Fibroblast of skin of scalp (primary cell): ENCODE results near the gene C1QL4.
A peak's percentile ranks its signal among the peaks of the same experiment; 100 is the strongest.
"Not testable (repeated sequence)": the region's sequence is repeated elsewhere in the genome, so short reads cannot be mapped to it uniquely, and the experiment has no call there.

Experiments used
- DNase-seq: peaks from one replicate; pipeline ENCODE4 v3.0.0-alpha.2; 2013

The C1QL4 gene

DNA sequence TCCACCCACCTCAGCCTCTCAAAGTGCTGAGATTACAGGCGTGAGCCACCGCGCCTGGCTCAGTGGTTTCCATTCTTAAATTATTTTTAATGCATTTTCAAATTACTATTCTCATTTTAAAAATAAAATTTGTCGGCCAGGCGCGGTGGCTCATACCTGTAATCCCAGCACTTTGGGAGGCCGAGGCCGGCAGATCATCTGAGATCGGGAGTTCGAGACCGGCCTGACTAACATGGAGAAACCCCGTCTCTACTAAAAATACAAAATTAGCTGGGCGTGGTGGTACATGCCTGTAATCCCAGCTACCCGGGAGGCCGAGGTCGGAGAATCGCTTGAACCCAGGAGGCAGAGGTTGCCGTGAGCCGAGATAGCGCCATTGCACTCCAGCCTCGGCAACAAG, 3.2 kb downstream of the C1QL4 start:
- not testable (repeated sequence) for DNase-seq

DNA sequence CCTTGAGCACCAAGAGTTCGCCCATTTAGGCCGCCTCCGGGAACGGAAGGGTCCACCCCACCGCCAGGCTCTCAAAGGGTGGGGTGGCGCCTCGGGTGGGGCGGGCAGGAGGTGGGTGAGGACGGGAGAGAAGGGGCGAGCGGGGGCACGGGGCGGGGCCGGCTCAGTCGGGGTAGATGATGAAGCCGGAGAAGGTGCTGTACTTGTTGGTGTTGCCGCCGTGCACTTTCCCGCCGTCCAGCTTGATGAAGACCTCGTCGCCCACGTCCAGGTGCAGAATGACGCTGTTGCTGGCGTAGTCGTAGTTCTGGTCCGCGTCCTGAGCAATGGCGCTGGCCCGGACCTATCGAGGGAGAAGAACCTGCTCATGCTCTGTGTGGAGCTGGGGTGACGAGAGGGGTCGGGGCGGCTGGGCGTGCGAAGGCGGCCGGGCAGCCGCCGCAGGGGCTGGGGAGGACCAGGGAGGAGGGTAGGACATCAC, 4.1 kb downstream of the C1QL4 start:
- no peak for DNase-seq

DNA sequence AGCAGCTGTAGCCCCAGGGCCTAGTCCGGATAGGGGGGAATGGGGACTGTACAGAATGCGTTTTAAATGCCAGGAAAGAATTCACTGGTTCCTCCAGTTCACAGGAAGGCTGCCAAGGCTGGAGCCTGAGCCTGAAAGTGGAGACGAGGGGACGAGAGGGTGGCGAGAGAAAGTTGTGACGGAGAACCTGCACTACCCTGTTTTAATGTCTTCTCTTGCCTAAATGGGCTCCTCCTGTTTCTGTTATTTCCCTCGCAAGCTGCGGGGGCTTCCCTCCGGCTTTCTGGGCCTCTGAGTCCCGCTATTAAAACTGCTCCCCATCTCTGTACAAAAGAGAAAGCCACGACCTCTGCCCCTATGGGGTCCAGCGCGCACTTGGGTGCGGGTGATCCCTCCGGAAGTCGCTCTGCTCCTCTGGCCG, 4.5 kb downstream of the C1QL4 start:
- DNase-seq = no peak

DNA sequence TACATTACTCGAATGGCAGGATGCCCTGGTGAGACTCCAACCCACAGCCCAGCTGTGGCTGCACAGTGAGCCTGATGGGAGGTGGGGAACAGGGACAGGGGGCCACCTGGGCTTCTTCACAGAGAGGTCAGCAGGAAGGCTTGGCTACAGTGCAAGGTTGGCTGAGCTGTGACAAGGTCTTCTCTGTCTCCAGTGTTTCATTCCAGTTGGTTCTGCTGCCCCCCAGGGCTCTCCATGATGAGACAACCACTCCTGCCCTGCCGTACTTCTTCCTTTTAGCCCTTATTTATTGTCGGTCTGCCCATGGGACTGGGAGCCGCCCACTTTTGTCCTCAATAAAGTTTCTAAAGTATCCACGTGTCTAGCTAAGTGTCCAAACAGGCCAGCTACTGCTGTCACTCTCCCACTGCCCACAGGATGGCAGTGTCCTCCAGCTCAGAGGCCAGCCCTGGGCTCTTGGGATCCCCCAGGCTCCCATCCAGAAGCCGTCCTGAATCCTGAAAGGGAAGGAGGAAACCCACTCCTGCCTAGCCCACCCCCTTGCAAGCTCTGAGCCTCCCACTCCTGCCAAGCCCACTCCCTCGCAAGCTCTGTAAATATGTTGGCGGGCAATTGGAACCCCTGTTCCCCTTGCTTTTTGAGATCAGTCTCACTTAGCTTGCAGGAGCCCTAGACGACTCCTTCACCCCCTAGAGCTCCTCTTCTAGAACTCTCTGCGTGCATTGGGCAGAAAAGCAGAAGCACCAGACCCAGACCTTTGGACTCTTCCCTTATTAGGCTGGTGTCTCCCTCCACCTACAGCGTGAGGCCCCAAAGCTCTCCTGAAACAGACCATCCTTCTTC, 5.4 kb downstream of the C1QL4 start:
- DNase-seq = peak; percentile 71

GRCh38 chr12:49330631-49331379, 6.2 kb downstream of the C1QL4 start:
- DNase-seq = no peak

DNA sequence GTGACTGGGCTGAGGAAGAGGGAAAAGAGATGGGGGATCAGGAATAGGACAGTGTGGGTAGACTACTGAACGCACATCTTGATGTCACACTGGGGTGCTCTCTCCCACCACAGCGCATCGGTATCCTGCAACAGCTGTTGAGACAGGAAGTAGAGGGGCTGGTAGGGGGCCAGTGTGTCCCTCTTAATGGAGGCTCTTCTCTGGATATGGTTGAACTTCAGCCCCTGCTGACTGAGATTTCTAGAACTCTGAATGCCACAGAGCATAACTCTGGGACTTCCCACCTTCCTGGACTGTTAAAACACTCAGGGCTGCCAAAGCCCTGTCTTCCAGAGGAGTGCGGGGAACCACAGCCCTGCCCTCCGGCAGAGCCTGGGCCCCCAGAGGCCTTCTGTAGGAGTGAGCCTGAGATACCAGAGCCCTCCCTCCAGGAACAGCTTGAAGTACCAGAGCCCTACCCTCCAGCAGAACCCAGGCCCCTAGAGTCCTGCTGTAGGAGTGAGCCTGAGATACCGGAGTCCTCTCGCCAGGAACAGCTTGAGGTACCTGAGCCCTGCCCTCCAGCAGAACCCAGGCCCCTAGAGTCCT, 6.9 kb downstream of the C1QL4 start:
- no peak for DNase-seq

DNA sequence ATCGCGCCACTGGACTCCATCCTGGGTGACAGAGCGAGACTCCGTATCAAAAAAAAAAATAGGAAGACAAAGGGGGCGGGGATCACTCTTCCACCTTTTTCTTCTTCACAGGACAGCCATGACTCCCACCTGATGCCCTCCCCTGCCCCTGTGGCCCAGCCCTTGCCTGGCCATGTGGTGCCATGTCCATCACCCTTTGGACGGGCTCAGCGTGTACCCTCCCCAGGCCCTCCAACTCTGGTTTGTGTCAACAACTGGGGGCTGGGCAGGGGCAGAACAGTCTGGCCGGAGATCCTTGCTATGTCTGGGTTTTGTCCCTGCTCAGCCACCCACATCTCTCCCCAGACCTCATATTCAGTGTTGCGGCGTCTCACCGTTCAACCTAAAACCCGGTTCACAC, 8.2 kb downstream of the C1QL4 start:
- DNase-seq = no peak

DNA sequence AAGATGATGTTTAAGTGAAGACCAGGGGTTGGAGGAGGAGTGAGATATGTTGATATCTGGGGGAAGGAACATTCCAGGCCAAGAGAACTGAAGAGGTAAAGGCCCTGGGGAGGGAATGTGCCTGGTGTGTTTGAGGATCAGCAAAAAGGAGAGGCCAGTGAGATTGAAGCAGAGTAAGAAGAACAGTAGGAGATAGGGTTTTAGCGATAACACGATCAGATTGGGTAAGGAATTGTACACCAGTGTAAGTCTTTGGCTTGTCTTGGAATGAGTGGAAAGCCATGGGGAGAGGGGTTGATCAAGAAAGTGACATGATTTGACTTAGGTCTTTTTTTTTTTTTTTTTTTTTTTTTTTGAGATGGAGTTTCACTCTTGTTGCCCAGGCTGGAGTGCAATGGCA, 9.1 kb downstream of the C1QL4 start:
- DNase-seq = no peak

DNA sequence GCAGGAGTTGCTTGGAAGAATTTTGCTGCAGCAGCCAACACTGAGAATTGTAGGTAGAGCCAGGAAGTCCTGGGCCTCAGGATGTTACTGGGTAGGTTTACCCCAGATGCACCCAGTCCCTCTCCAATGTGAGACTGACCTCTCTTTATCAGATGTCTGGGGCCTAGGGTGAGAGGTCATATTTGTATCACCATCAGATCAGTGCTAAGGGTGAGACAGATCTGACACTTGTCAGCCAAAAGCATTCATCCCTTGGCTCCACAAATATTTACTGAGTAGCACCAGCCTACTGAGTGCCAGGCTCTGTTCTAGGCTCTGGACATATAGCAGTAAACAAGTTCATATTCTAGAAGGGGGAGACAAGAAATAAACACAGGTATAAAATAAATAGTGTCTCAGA, 9.6 kb downstream of the C1QL4 start:
- DNase-seq = no peak

- no peak for DNase-seq
Observed at GRCh38 chr12:49325606-49326005, 11.4 kb downstream of the C1QL4 start.

DNA sequence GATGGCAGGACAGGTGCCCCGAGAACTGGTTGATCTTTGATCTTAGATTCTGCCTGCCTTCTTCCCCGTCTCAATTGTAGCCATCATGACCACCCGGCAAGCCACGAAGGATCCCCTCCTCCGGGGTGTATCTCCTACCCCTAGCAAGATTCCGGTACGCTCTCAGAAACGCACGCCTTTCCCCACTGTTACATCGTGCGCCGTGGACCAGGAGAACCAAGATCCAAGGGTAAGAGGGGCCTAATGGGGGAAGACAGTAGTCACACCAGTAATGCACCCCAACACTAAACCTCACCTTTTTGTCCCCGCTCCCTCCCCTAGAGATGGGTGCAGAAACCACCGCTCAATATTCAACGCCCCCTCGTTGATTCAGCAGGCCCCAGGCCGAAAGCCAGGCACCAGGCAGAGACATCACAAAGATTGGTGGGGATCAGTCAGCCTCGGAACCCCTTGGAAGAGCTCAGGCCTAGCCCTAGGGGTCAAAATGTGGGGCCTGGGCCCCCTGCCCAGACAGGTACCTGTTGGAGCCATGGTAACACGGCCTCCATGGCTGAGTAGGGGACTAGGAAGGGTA, 13.4 kb downstream of the C1QL4 start:
- DNase-seq = no peak

DNA sequence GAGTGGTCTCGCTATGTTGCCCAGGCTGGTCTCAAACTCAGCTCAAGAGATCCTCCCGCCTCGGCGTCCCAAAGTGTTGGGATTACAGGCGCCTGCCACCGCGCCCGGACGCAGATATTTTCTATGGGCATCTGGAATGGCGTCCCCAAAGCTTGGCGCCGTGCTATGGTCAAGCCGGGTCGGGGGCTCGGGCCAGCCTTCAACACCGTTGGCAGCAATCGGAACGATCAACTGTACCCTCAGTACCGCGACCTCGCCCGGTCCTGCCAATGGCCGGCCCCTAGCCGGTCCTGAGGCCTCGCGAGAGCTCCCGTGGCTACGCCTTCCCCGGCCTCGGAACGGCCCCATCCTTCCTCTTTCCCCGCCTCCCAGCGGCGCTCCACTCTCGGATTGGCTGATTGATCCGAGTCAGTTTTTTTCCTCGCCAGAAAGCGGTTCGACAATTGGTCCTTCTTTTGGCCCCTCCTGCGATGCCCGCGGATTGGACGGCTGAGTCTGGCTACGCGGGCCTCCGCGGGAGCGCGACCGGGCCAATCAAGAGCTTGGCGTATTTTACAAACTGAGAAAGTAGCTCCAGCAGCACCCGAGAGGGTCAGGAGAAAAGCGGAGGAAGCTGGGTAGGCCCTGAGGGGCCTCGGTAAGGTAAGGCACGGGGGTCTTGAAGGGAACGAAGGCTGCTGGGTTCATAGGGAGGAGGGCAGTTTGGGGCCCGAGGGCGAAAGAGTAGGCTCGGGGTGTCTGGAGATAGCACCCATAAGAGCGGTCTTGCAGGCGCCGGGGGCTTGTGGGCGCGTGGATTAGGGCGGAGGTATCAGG, 14.1 kb downstream of the C1QL4 start, which contains the start of gene TROAP:
TROAP (plus strand) TSS at position 548 of the 816 bp plus-strand sequence. CDS start 354 bp downstream, outside the sequence.
- peak; percentile 99 for DNase-seq

GRCh38 chr12:49322367-49322707, 14.7 kb downstream of the C1QL4 start:
- DNase-seq = no peak

DNA sequence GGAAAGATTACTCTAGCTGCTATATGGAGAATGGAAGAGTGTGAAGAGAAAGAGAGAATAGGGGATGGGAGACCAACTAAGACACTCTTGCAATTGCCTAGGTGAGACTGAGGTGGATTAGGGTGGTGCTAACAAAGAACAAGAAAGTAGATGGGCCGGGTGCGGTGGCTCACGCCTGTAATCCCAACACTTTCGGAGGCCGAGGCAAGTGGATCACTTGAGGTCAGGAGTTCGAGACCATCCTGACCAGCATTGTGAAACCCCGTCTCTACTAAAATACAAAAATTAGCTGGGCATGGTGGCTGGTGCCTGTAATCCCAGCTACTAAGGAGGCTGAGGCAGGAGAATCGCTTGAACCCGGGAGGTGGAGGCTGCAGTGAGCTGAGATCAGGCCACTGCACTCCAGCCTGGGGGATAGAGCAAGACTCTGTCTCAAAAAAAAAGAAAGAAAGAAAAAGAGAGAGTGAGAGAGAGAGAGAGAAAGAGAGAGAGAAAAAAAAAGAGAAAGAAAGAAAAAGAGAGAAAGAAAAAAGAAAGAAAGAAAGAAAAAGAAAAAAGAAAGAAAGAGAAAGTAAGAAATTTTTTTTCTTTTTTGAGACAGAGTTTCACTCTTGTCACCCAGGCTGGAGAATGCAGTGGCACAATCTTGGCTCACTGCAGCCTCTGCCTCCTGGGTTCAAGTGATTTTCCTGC, 16.4 kb downstream of the C1QL4 start:
- DNase-seq = not testable (repeated sequence)

DNA sequence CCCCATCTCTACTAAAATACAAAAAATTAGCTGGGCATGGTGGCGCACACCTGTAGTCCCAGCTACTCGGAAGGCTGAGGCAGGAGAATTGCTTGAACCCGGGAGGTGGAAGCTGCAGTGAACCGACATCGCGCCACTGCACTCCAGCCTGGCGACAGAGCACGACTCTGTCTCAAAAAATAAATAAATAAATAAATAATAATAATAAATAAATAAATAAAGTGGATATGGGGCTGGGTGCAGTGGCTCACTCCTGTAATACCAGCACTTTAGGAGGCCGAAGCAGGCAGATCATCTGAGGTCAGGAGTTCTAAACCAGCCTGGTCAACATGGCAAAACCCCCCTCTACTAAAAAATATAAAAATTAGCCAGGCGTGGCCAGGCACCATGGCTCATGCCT, 19.9 kb downstream of the C1QL4 start:
- not testable (repeated sequence) for DNase-seq

GRCh38 chr12:49314811-49315210, 22.2 kb downstream of the C1QL4 start:
- no peak for DNase-seq

DNA sequence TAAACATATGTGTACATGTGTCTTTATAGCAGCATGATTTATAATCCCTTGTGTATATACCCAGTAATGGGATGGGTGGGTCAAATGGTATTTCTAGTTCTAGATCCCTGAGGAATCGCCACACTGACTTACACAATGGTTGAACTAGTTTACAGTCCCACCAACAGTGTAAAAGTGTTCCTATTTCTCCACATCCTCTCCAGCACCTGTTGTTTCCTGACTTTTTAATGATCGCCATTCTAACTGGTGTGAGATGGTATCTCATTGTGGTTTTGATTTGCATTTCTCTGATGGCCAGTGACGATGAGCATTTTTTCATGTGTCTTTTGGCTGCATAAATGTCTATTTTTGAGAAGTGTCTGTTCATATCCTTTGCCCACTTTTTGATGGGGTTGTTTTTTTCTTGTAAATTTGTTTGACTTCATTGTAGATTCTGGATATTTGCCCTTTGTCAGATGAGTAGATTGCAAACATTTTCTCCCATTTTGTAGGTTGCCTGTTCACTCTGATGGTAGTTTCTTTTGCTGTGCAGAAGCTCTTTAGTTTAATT, 26.5 kb downstream of the C1QL4 start:
- not testable (repeated sequence) for DNase-seq

DNA sequence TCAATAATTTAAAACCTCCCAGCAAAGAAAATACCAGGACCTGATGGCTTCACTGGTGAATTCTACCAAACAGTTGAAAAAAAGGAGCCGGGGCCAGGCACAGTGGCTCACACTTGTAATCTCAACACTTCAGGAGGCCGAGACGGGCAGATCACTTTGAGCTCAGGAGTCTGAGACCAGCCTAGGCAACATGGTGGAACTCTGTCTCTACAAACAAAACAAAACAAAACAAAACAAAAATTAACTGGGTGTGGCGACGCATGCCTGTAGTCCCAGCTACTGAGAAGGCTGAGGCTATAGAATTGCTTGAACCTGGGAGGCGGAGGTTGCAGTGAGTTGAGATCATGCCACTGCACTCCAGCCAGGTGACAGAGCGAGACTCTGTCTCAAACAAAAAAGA, 27.6 kb downstream of the C1QL4 start:
- no peak for DNase-seq

DNA sequence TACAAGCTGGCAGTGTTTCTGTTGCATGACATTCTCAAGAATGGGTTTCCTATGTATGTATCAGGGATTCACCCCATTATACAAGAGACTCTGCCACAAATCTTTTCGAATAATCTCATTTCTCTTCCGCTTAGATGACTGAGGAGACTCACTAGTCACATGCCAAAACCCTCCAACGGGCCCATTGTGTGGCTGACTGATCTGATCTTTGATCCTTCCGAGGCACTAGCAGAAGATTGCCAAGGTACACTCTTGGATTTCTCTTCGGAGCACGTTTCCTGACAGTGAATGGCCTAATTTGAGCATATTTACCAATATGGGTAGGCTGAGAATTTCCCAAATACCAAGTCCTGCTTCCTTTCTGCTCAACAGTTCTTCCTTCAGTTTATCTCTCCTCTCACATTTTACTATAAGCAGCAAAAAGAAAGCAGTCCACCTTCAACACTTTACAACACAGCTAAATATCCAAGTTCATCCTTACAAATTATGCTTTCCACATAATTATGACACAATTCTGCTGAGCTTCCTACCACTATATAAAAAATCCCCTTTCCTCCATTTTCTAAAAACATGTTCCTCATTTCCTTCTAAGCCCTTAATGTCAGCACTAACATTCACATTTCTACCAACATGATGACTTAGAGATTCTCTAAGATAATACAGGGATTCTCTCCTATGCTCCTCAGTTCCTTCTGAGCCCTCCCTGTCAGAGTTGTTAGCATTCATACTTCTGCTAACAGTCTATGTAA, 31.1 kb downstream of the C1QL4 start:
- DNase-seq = no peak

DNA sequence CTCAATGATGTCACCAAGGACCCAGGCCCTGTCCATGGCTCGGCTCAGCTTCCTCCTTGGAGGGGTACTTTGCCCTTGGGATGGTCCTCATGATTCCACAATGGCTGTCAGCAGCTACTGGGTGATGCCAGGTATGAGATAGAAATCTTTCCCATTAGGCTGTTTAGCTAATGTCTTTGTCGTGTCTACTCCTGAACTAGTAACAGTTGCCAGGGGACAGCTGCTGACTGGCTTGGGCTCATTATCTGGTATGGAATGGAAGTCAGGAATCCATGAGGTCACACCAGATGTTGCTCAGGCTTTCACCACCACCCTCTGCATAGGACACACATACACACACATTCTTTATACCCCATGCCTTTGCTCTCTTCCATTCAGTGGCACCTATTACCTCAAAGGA, 32.8 kb downstream of the C1QL4 start:
- peak; percentile 46 for DNase-seq
